Hepatocyte (in vitro differentiated cells): Measurements from ENCODE around the gene CAMSAP1. TPM values are rescaled to one million over a fixed set of nuclear protein-coding genes. Genes with fewer than 3 reads are reported as not detected.

Source experiments
- DNase-seq: peaks from one replicate; pipeline ENCODE4 v3.0.0-alpha.2; 2016; ENCODE audit warnings: low spot score
- H2AFZ ChIP-seq: fragments of 200-600 bp; sonication (generic); 2 replicates; pipeline ENCODE4 v1.6.0; 2016; ENCODE audit warnings: antibody characterized with exemption, mild to moderate bottlenecking
- H3K27ac ChIP-seq: fragments of 200-600 bp; sonication (generic); 2 replicates; pipeline ENCODE4 v1.5.1; 2016; ENCODE audit warnings: mild to moderate bottlenecking
- H3K27me3 ChIP-seq: fragments of 200-600 bp; sonication (generic); 2 replicates; pipeline ENCODE4 v1.6.1; 2016
- H3K36me3 ChIP-seq: fragments of 200-600 bp; sonication (generic); replicated peaks from 2 replicates; pipeline ENCODE4 v1.5.1; 2016; ENCODE audit warnings: low read depth; ENCODE audit not compliant: insufficient read depth
- H3K4me1 ChIP-seq: fragments of 200-600 bp; sonication (generic); 2 replicates; pipeline ENCODE4 v1.5.1; 2016; ENCODE audit warnings: mild to moderate bottlenecking, moderate library complexity; ENCODE audit not compliant: insufficient read depth
- H3K4me2 ChIP-seq: fragments of 200-600 bp; sonication (generic); 2 replicates; pipeline ENCODE4 v1.6.0; 2016
- H3K4me3 ChIP-seq: fragments of 200-600 bp; sonication (generic); 2 replicates; pipeline ENCODE4 v1.5.1; 2016; ENCODE audit warnings: mild to moderate bottlenecking
- H3K79me2 ChIP-seq: fragments of 200-600 bp; sonication (generic); 2 replicates; pipeline ENCODE4 v1.6.0; 2017; ENCODE audit warnings: mild to moderate bottlenecking
- H3K9me2 ChIP-seq: fragments of 200-600 bp; sonication (generic); replicated peaks from 2 replicates; pipeline ENCODE4 v1.6.0; 2017; ENCODE audit warnings: mild to moderate bottlenecking; ENCODE audit not compliant: insufficient read depth
- H3K9me3 ChIP-seq: fragments of 200-600 bp; sonication (generic); 2 replicates; pipeline ENCODE4 v1.5.1; 2016; ENCODE audit warnings: low read depth, mild to moderate bottlenecking
- H4K20me1 ChIP-seq: fragments of 200-600 bp; sonication (generic); 2 replicates; pipeline ENCODE4 v1.6.0; 2016; ENCODE audit warnings: mild to moderate bottlenecking; ENCODE audit not compliant: insufficient read depth, poor library complexity, severe bottlenecking
- EZH2 ChIP-seq: fragments of 200-600 bp; sonication (generic); IDR thresholded peaks from 2 replicates; pipeline ENCODE4 v1.6.1; 2016; ENCODE audit warnings: antibody characterized with exemption, mild to moderate bottlenecking, borderline replicate concordance
- EZH2phosphoT487 ChIP-seq: fragments of 200-600 bp; sonication (generic); IDR thresholded peaks from one replicate; pipeline ENCODE4 v1.6.1; 2018; ENCODE audit warnings: antibody characterized with exemption, mild to moderate bottlenecking, low read depth, moderate library complexity; ENCODE audit not compliant: unreplicated experiment, severe bottlenecking
- WGBS: methylation state at CpG from one replicate; pipeline ENCODE4 v1.1.6; 2016; ENCODE audit warnings: low lambda C conversion rate; ENCODE audit errors: missing lambda C conversion rate; 5-methylcytosine and 5-hydroxymethylcytosine counted together
- polyA plus RNA-seq: library from polyadenylated mRNA; unstranded; fragments of >200 nt; fragmentation: Nextera tagmentation; extraction: Ambion mirVana; gene quantifications from 2 replicates; pipeline ENCODE4 v1.2.1, GENCODE V29; 2016
- total RNA-seq: library from RNA; depleted of rRNA; stranded (reverse); fragments of >200 nt; gene quantifications from 2 replicates; pipeline ENCODE4 v1.2.3, GENCODE V29; 2014
- TF ChIP-seq, protein P1 (sequence below): fragments of 200-600 bp; sonication (generic); IDR thresholded peaks from 2 replicates; pipeline ENCODE4 v1.5.1; 2016; ENCODE audit warnings: antibody characterized with exemption, mild to moderate bottlenecking; ENCODE audit not compliant: poor library complexity

Gene CAMSAP1
- total and polyA plus RNA-seq, 2 experiments from 2014 or later, result 5.0 to 15.6 TPM

DNA sequence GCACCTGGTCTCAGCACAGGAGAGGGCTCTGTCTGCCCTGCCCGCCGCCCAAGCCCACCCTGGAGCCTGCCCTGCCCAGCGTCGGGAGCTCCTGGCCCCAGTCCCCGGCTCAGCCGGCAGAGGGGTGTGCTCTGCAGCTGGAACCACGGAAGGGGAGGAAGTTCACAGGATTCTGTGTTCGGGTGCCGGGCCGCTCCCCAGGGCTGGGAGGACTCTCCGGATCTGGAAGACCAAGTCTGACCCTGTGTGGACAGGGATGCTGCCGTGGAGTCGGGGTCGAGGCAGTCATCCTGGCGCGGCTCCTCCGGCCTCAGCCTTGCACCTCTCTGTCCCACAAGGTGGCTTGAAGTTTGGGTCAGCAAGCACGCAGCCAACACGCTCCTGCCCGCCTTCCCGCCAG, 126.7 kb downstream of the CAMSAP1 start:
- Histone ChIP-seq H3K36me3 (no peaks in the 10 kb centered on the region), H4K20me1 (no peaks in the 10 kb centered on the region), H2AFZ (no peak overlapping the region), H3K4me2 (no peak overlapping the region), H3K9me2 (no peaks in the 10 kb centered on the region), H3K9me3 (no peaks in the 10 kb centered on the region), H3K4me1 (no peaks in the 10 kb centered on the region), H3K4me3 (no peak overlapping the region), H3K27ac (no peak overlapping the region), H3K79me2 (no peaks in the 10 kb centered on the region), H3K27me3 (no peaks in the 10 kb centered on the region)
- no peak for DNase-seq
- TF ChIP-seq, protein P1, sequence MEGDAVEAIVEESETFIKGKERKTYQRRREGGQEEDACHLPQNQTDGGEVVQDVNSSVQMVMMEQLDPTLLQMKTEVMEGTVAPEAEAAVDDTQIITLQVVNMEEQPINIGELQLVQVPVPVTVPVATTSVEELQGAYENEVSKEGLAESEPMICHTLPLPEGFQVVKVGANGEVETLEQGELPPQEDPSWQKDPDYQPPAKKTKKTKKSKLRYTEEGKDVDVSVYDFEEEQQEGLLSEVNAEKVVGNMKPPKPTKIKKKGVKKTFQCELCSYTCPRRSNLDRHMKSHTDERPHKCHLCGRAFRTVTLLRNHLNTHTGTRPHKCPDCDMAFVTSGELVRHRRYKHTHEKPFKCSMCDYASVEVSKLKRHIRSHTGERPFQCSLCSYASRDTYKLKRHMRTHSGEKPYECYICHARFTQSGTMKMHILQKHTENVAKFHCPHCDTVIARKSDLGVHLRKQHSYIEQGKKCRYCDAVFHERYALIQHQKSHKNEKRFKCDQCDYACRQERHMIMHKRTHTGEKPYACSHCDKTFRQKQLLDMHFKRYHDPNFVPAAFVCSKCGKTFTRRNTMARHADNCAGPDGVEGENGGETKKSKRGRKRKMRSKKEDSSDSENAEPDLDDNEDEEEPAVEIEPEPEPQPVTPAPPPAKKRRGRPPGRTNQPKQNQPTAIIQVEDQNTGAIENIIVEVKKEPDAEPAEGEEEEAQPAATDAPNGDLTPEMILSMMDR, result no peak
- TF ChIP-seq EZH2, result no peak
- 92% methylated on average over 20 of the region's 21 CpGs for WGBS

DNA sequence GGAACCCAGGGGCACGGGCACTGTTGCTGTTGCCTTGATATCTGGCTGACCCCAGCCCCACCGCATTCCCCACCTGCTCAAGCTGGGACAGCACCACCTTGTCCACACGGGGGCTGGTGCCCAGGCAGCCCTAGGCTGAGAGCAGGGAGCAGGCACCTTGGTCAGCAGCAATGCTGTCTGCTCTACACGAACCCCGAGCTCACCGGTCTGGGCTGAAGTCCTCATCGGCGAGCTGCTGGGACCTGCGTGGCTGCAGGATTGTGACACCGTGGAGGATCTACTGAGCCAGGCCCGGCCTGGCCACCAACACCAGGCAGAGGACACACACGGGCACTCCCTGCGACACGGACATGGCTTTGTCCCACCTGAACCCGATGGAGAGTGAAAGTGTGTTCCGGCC, 127.3 kb downstream of the CAMSAP1 start:
- H4K20me1 ChIP-seq, result no peaks in the 10 kb centered on the region
- no peaks in the 10 kb centered on the region for H3K27me3 ChIP-seq
- no peaks in the 10 kb centered on the region for H3K9me3 ChIP-seq
- H3K27ac ChIP-seq, result no peak overlapping the region
- no peak overlapping the region for H3K4me3 ChIP-seq
- H3K9me2 ChIP-seq, result no peaks in the 10 kb centered on the region
- WGBS, result 92% methylated on average over 16 of the region's 16 CpGs
- no peaks in the 10 kb centered on the region for H3K4me1 ChIP-seq
- H2AFZ ChIP-seq, result no peak overlapping the region
- no peaks in the 10 kb centered on the region for H3K36me3 ChIP-seq
- no peaks in the 10 kb centered on the region for H3K79me2 ChIP-seq
- DNase-seq, result no peak
- TF ChIP-seq EZH2phosphoT487 (no peak), EZH2 (no peak)
- TF ChIP-seq, protein P1, result no peak
- H3K4me2 ChIP-seq, result no peak overlapping the region

DNA sequence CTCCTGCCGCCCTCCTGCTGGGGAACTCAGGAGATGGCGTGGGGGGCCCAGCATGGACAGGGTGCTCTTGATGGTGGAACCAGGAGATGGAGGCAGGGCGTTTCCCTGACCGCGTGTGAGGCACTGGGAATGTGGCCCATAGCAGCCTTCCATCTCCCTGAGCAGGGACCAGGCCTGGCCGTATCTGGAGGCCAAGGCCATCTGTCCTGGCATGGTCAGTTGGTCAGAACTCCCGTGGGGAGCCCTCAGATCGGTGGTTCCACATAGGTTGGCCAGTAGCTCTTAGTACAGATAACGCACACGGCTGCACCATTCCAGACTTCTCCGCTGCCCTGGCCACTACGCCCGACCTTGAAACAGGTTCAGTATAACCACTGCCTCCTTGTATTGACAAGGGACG, 127.8 kb downstream of the CAMSAP1 start:
- H3K79me2 ChIP-seq, result no peaks in the 10 kb centered on the region
- DNase-seq, result no peak
- H3K4me1 ChIP-seq, result no peaks in the 10 kb centered on the region
- WGBS, result 92% methylated on average over 14 of the region's 14 CpGs
- no peaks in the 10 kb centered on the region for H4K20me1 ChIP-seq
- H3K27ac ChIP-seq, result no peak overlapping the region
- no peak overlapping the region for H3K4me3 ChIP-seq
- H2AFZ ChIP-seq, result no peak overlapping the region
- no peaks in the 10 kb centered on the region for H3K9me3 ChIP-seq
- H3K27me3 ChIP-seq, result no peaks in the 10 kb centered on the region
- H3K9me2 ChIP-seq, result no peaks in the 10 kb centered on the region
- TF ChIP-seq EZH2, result no peak
- TF ChIP-seq, protein P1, result no peak
- TF ChIP-seq EZH2phosphoT487, result no peak
- H3K36me3 ChIP-seq, result no peaks in the 10 kb centered on the region
- no peak overlapping the region for H3K4me2 ChIP-seq

DNA sequence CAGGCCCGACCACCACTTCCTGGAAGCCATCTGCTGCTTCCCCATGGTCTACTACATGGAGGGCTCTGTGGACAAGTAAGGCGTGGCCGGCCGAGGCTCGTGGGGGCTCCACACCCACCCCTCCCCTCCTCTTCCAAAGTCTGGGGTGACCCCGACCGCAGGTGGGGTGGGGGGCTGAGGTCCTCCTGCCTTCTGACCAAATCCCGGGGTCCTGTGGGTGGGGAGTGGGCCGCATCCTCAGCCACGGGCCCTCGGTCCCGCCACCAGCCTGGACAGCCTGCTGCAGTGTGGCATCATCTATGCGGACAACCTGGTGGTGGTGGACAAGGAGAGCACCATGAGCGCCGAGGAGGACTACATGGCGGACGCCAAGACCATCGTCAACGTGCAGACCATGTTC, 128.9 kb downstream of the CAMSAP1 start:
- Histone ChIP-seq H3K4me1 (no peaks in the 10 kb centered on the region), H3K9me3 (no peaks in the 10 kb centered on the region), H3K36me3 (no peaks in the 10 kb centered on the region), H2AFZ (no peak overlapping the region), H3K4me3 (no peak overlapping the region), H3K4me2 (no peak overlapping the region), H3K27me3 (no peaks in the 10 kb centered on the region), H3K9me2 (no peaks in the 10 kb centered on the region), H3K27ac (no peak overlapping the region), H3K79me2 (no peaks in the 10 kb centered on the region), H4K20me1 (no peaks in the 10 kb centered on the region)
- DNase-seq, result no peak
- TF ChIP-seq, protein P1, result no peak
- TF ChIP-seq EZH2 (no peak), EZH2phosphoT487 (no peak)
- WGBS, result 94% methylated on average over 12 of the region's 19 CpGs
